ENCODE measurements around the gene CLCNKA. TPM values are rescaled to one million over a fixed set of nuclear protein-coding genes. Genes with fewer than 3 reads are reported as not detected.

CLCNKA gene
- total and polyA plus RNA-seq, 12 donors, result 0.18 to 52.5 (median 2.1) TPM

DNA sequence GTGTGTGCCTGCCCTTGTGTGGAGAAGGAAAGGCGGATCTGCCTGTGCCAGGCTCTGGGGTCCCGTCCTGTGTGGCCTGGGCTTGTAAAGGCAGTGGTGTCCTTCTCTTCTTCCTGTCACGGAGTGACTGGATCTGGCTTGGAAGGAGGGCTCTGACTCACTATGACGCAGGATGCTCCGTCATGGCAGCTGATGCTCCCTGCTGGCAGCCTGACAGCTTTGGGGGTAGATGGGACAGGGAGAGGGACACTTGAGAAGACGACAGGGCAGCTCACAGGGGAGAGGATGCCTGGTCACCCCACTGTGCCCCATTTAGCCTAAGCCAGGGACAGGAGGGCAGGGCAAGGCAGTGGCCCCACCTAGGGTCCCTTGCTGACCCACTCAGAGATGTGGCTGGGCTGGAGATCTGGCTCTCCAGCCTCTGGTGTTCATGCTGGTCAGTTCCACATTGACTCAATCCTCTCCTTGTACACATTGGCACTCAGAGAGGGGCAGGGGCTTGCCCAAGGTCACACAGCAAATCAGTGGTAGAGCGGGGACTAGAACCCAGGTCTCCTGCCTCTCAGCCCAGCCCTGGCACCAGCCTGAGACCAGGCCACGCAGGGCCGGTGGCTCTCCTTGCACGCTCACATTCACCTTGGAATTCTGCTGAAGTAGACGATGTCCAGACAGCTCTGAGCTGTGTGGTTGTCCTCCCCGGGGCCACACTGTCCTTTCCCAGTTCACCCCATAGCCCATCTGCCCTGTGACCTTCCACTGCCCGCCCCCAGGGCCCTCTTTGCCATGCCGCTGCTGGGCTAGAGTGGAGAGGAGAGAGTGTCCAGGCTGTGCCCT, 54.4 kb downstream of the CLCNKA start:
- DNase-seq, result peak; percentile 95 to 97 (median 97)
- peak; percentile 51 to 97 for TF ChIP-seq POLR2A (IDR thresholded peaks at IDR 0.05)
- TF ChIP-seq, protein P1, sequence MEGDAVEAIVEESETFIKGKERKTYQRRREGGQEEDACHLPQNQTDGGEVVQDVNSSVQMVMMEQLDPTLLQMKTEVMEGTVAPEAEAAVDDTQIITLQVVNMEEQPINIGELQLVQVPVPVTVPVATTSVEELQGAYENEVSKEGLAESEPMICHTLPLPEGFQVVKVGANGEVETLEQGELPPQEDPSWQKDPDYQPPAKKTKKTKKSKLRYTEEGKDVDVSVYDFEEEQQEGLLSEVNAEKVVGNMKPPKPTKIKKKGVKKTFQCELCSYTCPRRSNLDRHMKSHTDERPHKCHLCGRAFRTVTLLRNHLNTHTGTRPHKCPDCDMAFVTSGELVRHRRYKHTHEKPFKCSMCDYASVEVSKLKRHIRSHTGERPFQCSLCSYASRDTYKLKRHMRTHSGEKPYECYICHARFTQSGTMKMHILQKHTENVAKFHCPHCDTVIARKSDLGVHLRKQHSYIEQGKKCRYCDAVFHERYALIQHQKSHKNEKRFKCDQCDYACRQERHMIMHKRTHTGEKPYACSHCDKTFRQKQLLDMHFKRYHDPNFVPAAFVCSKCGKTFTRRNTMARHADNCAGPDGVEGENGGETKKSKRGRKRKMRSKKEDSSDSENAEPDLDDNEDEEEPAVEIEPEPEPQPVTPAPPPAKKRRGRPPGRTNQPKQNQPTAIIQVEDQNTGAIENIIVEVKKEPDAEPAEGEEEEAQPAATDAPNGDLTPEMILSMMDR (IDR thresholded peaks at IDR 0.05), result no peak
- Histone ChIP-seq H3K9me3 (replicated peaks in 1 of 3) (no peaks in the 10 kb centered on the region), H3K4me3 (no peak overlapping the region), H3K4me1 (replicated peaks in 1 of 2) (peaks cover 27 to 42% of the 10 kb centered on the region in 2 donors), H3K36me3 (replicated peaks in 1 of 2) (no peaks in the 10 kb centered on the region), H3K27ac (peak overlapping the region; percentile 84 to 99 (median 94)), H3K27me3 (no peaks in the 10 kb centered on the region)
- intact Hi-C loops (cut with DNase I), result no loop called here
- WGBS, 4 donors, result 33 to 78% (median 41%) methylated on average over 4 to 14 of the region's 14 CpGs

DNA sequence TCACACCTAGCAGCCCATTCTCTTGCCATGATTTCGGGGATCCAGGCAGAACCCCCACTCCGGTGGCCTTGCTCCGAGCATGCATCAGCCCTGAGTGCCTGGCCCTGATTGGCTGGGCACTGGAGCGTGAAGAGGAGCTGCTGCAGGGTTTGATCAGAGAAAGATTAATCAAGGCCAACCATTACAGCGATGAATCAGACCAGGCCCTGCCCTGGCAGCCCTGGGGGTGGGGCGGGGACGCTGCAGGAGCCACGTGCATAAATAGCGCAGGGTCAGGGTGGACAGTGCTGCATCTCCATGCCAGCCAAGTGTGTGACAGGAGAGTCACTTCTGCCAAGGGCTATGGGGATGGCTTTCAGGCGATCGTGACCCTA, 55.0 kb downstream of the CLCNKA start:
- peaks cover 27 to 42% of the 10 kb centered on the region in 2 donors for H3K4me1 ChIP-seq (replicated peaks in 1 of 2)
- no peaks in the 10 kb centered on the region for H3K27me3 ChIP-seq
- no peaks in the 10 kb centered on the region for H3K36me3 ChIP-seq (replicated peaks in 1 of 2)
- no peak overlapping the region for H3K4me3 ChIP-seq
- intact Hi-C loops (cut with DNase I), result no loop called here
- no peaks in the 10 kb centered on the region for H3K9me3 ChIP-seq (replicated peaks in 1 of 3)
- peak; percentile 93 to 98 (median 96) for DNase-seq
- peak overlapping the region; percentile 84 to 99 (median 94) for H3K27ac ChIP-seq
- 38 to 82% (median 45%) methylated on average over 11 of the region's 11 CpGs for WGBS, 4 donors
- TF ChIP-seq, protein P1 (IDR thresholded peaks at IDR 0.05), result no peak
- no peak for TF ChIP-seq POLR2A (IDR thresholded peaks at IDR 0.05)

DNA sequence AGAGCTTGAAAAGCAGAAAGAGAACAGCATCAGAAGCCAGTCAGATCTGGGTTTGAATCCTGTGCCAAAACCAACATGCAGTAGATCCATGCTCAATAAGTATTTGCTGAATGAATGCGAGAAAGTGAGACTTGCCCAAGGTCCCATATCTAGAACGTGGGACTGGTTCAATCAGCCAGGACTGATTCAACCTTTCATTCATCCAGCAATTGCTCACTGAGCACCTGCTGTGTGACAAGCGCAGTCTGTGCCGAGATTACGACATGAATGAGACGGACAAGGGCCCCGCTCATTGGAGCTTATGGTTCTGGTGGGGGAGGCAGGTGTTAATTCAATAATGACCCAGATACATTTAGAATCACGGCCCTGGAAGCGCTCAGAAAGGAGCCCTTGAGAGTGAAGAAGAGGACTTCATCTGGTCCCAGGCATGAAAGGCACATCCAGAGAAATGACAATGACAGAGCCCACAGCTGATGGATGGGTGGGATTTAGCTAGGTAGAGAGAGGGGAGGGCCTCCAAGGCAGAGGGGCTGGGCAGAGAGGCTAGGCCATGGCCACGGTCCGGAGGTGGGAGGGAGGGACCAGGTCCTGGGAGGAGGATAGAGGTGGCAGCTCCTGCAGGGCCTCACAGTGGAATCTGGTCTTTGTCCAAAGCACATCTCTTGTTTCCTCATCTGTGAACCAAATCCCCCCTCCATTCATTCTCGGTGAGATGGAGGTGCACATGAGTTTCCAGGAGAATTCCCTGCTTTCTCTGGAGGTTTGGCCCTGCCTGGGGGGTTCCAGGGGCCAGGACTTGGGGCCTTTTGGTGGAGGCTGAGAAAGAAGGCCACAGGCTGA, 55.8 kb downstream of the CLCNKA start:
- H3K4me1 ChIP-seq (replicated peaks in 1 of 2), result peaks cover 26 to 37% of the 10 kb centered on the region in 2 donors
- WGBS, 4 donors, result 55 to 67% (median 62%) methylated on average over 11 to 12 of the region's 12 CpGs
- DNase-seq, result peak in 4 of 7 donors; percentile 51 to 71 (median 64)
- no peak overlapping the region for H3K4me3 ChIP-seq
- TF ChIP-seq POLR2A (IDR thresholded peaks at IDR 0.05), result no peak
- TF ChIP-seq, protein P1 (IDR thresholded peaks at IDR 0.05), result no peak
- no peaks in the 10 kb centered on the region for H3K9me3 ChIP-seq (replicated peaks in 1 of 3)
- H3K27ac ChIP-seq, result peak overlapping the region; percentile 84 to 99 (median 94)
- no peaks in the 10 kb centered on the region for H3K36me3 ChIP-seq (replicated peaks in 1 of 2)
- no peaks in the 10 kb centered on the region for H3K27me3 ChIP-seq
- intact Hi-C loops (cut with DNase I), result no loop called here

Measured in adrenal gland (tissue), 12 donors.